ENCODE data around the gene GTF2F2.

GRCh38 chr13:45142440-45143345 lies 22.4 kb downstream of the GTF2F2 start:
- TF ChIP-seq, protein P1, sequence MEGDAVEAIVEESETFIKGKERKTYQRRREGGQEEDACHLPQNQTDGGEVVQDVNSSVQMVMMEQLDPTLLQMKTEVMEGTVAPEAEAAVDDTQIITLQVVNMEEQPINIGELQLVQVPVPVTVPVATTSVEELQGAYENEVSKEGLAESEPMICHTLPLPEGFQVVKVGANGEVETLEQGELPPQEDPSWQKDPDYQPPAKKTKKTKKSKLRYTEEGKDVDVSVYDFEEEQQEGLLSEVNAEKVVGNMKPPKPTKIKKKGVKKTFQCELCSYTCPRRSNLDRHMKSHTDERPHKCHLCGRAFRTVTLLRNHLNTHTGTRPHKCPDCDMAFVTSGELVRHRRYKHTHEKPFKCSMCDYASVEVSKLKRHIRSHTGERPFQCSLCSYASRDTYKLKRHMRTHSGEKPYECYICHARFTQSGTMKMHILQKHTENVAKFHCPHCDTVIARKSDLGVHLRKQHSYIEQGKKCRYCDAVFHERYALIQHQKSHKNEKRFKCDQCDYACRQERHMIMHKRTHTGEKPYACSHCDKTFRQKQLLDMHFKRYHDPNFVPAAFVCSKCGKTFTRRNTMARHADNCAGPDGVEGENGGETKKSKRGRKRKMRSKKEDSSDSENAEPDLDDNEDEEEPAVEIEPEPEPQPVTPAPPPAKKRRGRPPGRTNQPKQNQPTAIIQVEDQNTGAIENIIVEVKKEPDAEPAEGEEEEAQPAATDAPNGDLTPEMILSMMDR (conservative IDR thresholded peaks at IDR 0.05; ENCODE audit: low read length), result no peak
- TF ChIP-seq EZH2phosphoT487 (IDR thresholded peaks at IDR 0.05; ENCODE audit: borderline replicate concordance, low read depth, low read length), result no peak
